HG03159 (cell line): Measurements from ENCODE around the gene TELO2.
A peak's percentile ranks its signal among the peaks of the same experiment; 100 is the strongest.

Experiments
- ATAC-seq: cut with Tn5 transposase; IDR thresholded peaks from one replicate; pipeline ENCODE4 v1.9.1; 2021; ENCODE audit warnings: mild to moderate bottlenecking, moderate library complexity; ENCODE audit not compliant: unreplicated experiment

The TELO2 gene

GRCh38 chr16:1492923-1493745 lies at the start of gene TELO2:
Gene TELO2 (plus strand): TSS chr16:1493360. CDS start chr16:1494282, 922 bp downstream.
- peak; percentile 70 for ATAC-seq

- ATAC-seq = no peak
Measured at GRCh38 chr16:1443403-1443973, 49.7 kb upstream of the TELO2 start.

- ATAC-seq = no peak
Measured at GRCh38 chr16:1443980-1444729, 49.0 kb upstream of the TELO2 start, which contains the start of gene CCDC154. Gene CCDC154 (minus strand): TSS chr16:1444556. CDS start chr16:1444322, 234 bp downstream.

GRCh38 chr16:1444730-1445517 lies 48.2 kb upstream of the TELO2 start:
- ATAC-seq = no peak

- ATAC-seq = no peak
Measured at GRCh38 chr16:1445518-1446203, 47.5 kb upstream of the TELO2 start.

- ATAC-seq = no peak
Measured at GRCh38 chr16:1446296-1447080, 46.7 kb upstream of the TELO2 start.

- ATAC-seq = no peak
Measured at GRCh38 chr16:1447965-1448364, 45.2 kb upstream of the TELO2 start.

GRCh38 chr16:1448536-1449116 lies 44.5 kb upstream of the TELO2 start:
- no peak for ATAC-seq

- ATAC-seq = no peak
Measured at GRCh38 chr16:1449201-1449788, 43.9 kb upstream of the TELO2 start.

- no peak for ATAC-seq
Measured at GRCh38 chr16:1450218-1450617, 42.9 kb upstream of the TELO2 start.

GRCh38 chr16:1450841-1451240 lies 42.3 kb upstream of the TELO2 start:
- ATAC-seq = no peak

- ATAC-seq = no peak
Measured at GRCh38 chr16:1451702-1452392, 41.3 kb upstream of the TELO2 start.

- no peak for ATAC-seq
Measured at GRCh38 chr16:1452530-1452929, 40.6 kb upstream of the TELO2 start.

- no peak for ATAC-seq
Measured at GRCh38 chr16:1453316-1453715, 39.8 kb upstream of the TELO2 start.

GRCh38 chr16:1454561-1454960 lies 38.6 kb upstream of the TELO2 start:
- no peak for ATAC-seq

- no peak for ATAC-seq
Measured at GRCh38 chr16:1455190-1456171, 37.7 kb upstream of the TELO2 start.

- no peak for ATAC-seq
Measured at GRCh38 chr16:1456951-1457350, 36.2 kb upstream of the TELO2 start.
